Left ventricle myocardium inferior (tissue), 1 donor: ENCODE data around the gene HYCC2. TPM values are rescaled to one million over a fixed set of nuclear protein-coding genes. Genes with fewer than 3 reads are reported as not detected.

Experiments
- DNase-seq: peaks from one replicate; pipeline ENCODE4 v3.0.0-alpha.2; 2020
- H3K27ac ChIP-seq: fragments of 200-600 bp; replicated peaks from 2 replicates; pipeline ENCODE4 v1.8.0; 2021
- H3K27me3 ChIP-seq: fragments of 200-600 bp; 2 replicates; pipeline ENCODE4 v1.8.0; 2021; ENCODE audit warnings: low read depth
- H3K36me3 ChIP-seq: fragments of 200-600 bp; 2 replicates; pipeline ENCODE4 v1.8.0; 2021
- H3K4me1 ChIP-seq: fragments of 200-600 bp; 2 replicates; pipeline ENCODE4 v1.8.0; 2021
- H3K4me3 ChIP-seq: fragments of 200-600 bp; 2 replicates; pipeline ENCODE4 v1.8.0; 2021; ENCODE audit warnings: mild to moderate bottlenecking, moderate library complexity
- H3K9me3 ChIP-seq: fragments of 200-600 bp; replicated peaks from 2 replicates; pipeline ENCODE4 v1.8.0; 2021
- intact Hi-C: fragments of 100-400 bp; cut with micrococcal nuclease; formaldehyde crosslinking; loops from one replicate; pipeline ENCODE4 v1.11.0; 2022
- total RNA-seq: library from RNA; stranded (reverse); fragmentation: NEBNext Ultra II Directional; extraction: Animal tissue kit (Norgen Biotek cat#: 25700); gene quantifications from one replicate; pipeline ENCODE4 v1.2.1, GENCODE V29; 2021
- TF ChIP-seq, protein P1 (sequence below): fragments of 200-600 bp; IDR thresholded peaks from 2 replicates; pipeline ENCODE4 v1.8.0; 2021; ENCODE audit warnings: antibody characterized with exemption, mild to moderate bottlenecking, borderline replicate concordance
- donor health status: DM: no; HTN: yes; CAD: no; lungs with severe emphysema.

The HYCC2 gene
- total RNA-seq, 1 donor from 2014 or later = 11.5 TPM

DNA sequence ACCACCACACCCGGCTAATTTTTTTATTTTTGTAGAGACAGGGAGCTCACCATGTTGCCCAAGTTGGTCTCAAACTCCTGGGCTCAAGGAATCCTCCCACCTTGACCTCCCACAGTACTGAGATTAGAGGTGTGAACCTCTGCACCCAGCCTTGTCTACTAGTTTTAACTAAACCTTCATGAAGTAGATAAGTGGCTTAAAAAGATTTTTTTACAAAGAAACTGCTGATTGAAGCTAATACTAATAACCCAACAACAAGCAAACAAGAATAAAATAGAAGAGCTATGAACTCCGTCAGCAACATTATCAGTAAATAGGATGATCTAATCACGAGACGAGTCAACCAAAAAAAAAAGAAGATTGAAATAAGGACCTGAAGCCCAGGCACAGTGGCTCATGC is 19.1 kb upstream of the HYCC2 start:
- peaks cover 35% of the 10 kb centered on the region for H3K36me3 ChIP-seq

DNA sequence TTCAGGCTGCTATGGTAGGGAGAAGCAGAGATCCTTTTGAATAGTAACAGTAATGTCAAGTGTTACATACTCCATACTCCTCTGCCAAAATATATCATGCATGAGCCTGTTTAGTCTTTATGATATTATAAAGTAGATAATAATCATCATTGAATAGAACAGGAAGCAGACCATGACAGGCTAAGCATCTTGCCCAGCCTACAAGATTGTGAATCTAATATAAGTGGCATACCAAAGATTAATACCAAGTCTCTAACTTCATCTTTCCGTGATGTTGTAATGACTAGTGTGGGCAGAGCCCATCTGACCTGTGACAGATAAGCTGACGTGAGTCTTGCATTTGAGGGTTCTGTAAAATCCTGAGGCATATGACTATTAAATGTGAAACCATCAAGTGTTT is 13.4 kb upstream of the HYCC2 start:
- Histone ChIP-seq H3K27ac (no peak overlapping the region), H3K9me3 (no peaks in the 10 kb centered on the region), H3K4me1 (no peaks in the 10 kb centered on the region), H3K4me3 (no peak overlapping the region), H3K27me3 (no peaks in the 10 kb centered on the region), H3K36me3 (peaks cover 88% of the 10 kb centered on the region)
- intact Hi-C loops = no loop called here
- DNase-seq = no peak
- TF ChIP-seq, protein P1, sequence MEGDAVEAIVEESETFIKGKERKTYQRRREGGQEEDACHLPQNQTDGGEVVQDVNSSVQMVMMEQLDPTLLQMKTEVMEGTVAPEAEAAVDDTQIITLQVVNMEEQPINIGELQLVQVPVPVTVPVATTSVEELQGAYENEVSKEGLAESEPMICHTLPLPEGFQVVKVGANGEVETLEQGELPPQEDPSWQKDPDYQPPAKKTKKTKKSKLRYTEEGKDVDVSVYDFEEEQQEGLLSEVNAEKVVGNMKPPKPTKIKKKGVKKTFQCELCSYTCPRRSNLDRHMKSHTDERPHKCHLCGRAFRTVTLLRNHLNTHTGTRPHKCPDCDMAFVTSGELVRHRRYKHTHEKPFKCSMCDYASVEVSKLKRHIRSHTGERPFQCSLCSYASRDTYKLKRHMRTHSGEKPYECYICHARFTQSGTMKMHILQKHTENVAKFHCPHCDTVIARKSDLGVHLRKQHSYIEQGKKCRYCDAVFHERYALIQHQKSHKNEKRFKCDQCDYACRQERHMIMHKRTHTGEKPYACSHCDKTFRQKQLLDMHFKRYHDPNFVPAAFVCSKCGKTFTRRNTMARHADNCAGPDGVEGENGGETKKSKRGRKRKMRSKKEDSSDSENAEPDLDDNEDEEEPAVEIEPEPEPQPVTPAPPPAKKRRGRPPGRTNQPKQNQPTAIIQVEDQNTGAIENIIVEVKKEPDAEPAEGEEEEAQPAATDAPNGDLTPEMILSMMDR = no peak

More for the DNA sequence above, 19.1 kb upstream of the HYCC2 start:
- TF ChIP-seq, protein P1 = no peak
- no peak overlapping the region for H3K27ac ChIP-seq
- no peaks in the 10 kb centered on the region for H3K4me1 ChIP-seq
- H3K4me3 ChIP-seq = no peak overlapping the region
- H3K27me3 ChIP-seq = no peaks in the 10 kb centered on the region
- intact Hi-C loops = no loop called here
- no peaks in the 10 kb centered on the region for H3K9me3 ChIP-seq
- no peak for DNase-seq

DNA sequence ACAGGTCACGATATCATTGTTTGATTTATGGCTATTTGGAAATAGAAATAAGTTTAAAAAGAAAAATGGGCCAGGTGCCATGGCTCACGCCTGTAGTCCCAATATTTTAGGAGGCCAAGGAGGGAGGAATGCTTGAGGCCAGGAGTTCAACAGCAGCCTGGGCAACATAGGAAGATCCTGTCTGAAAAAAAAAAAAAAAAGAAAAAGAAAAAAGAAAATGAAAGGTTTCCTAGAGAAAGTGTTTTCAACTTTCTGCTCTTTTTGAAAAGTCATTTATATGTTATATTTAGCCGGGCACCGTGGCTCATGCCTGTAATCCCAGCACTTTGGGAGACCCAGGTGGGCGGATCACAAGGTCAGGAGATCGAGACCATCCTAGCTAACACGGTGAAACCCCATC is 3.5 kb upstream of the HYCC2 start:
- intact Hi-C loops = no loop called here
- H3K36me3 ChIP-seq = peaks cover 14% of the 10 kb centered on the region
- TF ChIP-seq, protein P1 = no peak
- no peak overlapping the region for H3K27ac ChIP-seq
- no peaks in the 10 kb centered on the region for H3K9me3 ChIP-seq
- H3K27me3 ChIP-seq = no peaks in the 10 kb centered on the region
- no peak overlapping the region for H3K4me3 ChIP-seq
- peaks cover 58% of the 10 kb centered on the region for H3K4me1 ChIP-seq
- no peak for DNase-seq

DNA sequence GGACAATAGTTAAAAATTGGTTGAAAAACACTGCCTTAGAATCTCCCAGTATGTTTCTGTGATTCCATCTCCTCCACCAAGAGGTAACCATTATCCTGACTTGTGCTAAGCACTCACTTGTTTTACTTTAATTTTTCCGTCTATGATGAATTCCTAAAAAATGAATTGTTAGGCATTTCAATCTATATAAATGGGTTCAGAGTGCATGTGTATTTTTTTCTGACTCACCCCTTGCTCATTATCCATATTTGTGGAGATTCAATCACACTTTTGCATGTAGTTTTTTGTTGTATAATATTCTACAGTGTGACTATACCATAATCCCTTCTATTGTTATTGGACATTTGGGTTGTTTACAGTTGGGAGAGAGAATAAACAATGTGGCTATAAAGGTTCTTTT is 1.6 kb upstream of the HYCC2 start:
- peaks cover 75% of the 10 kb centered on the region for H3K4me1 ChIP-seq
- H3K27ac ChIP-seq = no peak overlapping the region
- H3K4me3 ChIP-seq = peak overlapping the region; percentile 95
- intact Hi-C loops = no loop called here
- no peaks in the 10 kb centered on the region for H3K9me3 ChIP-seq
- H3K27me3 ChIP-seq = no peaks in the 10 kb centered on the region
- no peaks in the 10 kb centered on the region for H3K36me3 ChIP-seq
- DNase-seq = no peak
- TF ChIP-seq, protein P1 = no peak

DNA sequence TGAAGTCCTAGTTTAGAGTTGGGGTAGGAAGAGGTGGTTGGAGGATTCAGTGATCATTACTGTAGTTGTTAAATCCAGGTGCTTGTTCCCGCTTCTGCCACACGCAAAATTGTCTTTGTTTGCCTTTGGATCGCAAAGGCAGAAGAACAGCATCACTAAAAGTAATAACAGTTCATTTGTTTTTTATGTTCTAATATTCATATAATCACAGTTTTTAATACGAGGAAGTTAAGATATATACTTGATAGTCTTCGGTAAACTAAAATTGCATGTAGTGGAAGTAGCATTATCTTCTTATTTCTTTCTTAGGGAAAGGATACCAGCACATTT is 695 bp upstream of the HYCC2 start:
- peaks cover 85% of the 10 kb centered on the region for H3K4me1 ChIP-seq
- peak overlapping the region; percentile 95 for H3K4me3 ChIP-seq
- no peaks in the 10 kb centered on the region for H3K9me3 ChIP-seq
- intact Hi-C loops = no loop called here
- TF ChIP-seq, protein P1 = no peak
- peak overlapping the region; percentile 93 for H3K27ac ChIP-seq
- H3K27me3 ChIP-seq = no peaks in the 10 kb centered on the region
- no peak for DNase-seq
- no peaks in the 10 kb centered on the region for H3K36me3 ChIP-seq
